IPS DF 4.7 (cell line): ENCODE measurements around the gene ATG4B.

ENCODE experiments used
- DNase-seq: peaks from one replicate; pipeline ENCODE4 v3.0.0-alpha.2; 2013; ENCODE audit warnings: low spot score; ENCODE audit errors: extremely low read depth

Gene ATG4B

GRCh38 chr2:241612156-241613016, 25.1 kb upstream of the ATG4B start:
- no peak for DNase-seq

- DNase-seq: no peak
Measured at GRCh38 chr2:241613017-241613780, 24.3 kb upstream of the ATG4B start.

- no peak for DNase-seq
Measured at GRCh38 chr2:241615041-241615440, 22.5 kb upstream of the ATG4B start.

- no peak for DNase-seq
Measured at GRCh38 chr2:241615522-241616052, 21.9 kb upstream of the ATG4B start.

GRCh38 chr2:241616168-241617125, 21.0 kb upstream of the ATG4B start:
- DNase-seq: no peak

GRCh38 chr2:241617431-241618154, 19.9 kb upstream of the ATG4B start:
- DNase-seq: no peak

- no peak for DNase-seq
Measured at GRCh38 chr2:241618296-241618805, 19.1 kb upstream of the ATG4B start.

GRCh38 chr2:241618829-241619228, 18.7 kb upstream of the ATG4B start:
- DNase-seq: no peak

- no peak for DNase-seq
Measured at GRCh38 chr2:241619597-241620418, 17.7 kb upstream of the ATG4B start.

- no peak for DNase-seq
Measured at GRCh38 chr2:241620419-241620769, 17.1 kb upstream of the ATG4B start.

- DNase-seq: no peak
Measured at GRCh38 chr2:241627675-241628074, 9.8 kb upstream of the ATG4B start.

- DNase-seq: no peak
Measured at GRCh38 chr2:241629762-241630435, 7.6 kb upstream of the ATG4B start.

GRCh38 chr2:241632478-241633325, 4.8 kb upstream of the ATG4B start:
- no peak for DNase-seq

GRCh38 chr2:241633561-241633960, 3.9 kb upstream of the ATG4B start:
- no peak for DNase-seq

GRCh38 chr2:241635756-241636155, 1.7 kb upstream of the ATG4B start:
- DNase-seq: no peak

- DNase-seq: no peak
Measured at GRCh38 chr2:241636182-241637017, 1.1 kb upstream of the ATG4B start.
